GM13977 (cell line): ENCODE measurements around the gene VSTM5.

Source experiments
- DNase-seq: peaks from one replicate; pipeline ENCODE4 v3.0.0; 2012; ENCODE audit warnings: low spot score
- CTCF ChIP-seq: IDR thresholded peaks from 2 replicates; pipeline ENCODE4 v1.5.1; 2012; ENCODE audit warnings: mild to moderate bottlenecking, control low read depth; ENCODE audit not compliant: insufficient read depth; ENCODE audit errors: extremely low read depth, missing control alignments
- in situ Hi-C: fragments of 300-500 bp; cut with MboI; formaldehyde crosslinking; loops from one replicate; pipeline ENCODE4 v1.12.0; 2022; ENCODE audit warnings: low sequenced_read_pairs, low pct_unique_long_range_greater_than_20kb, mixed read lengths, inconsistent platforms; ENCODE audit not compliant: unreplicated experiment

The VSTM5 gene

GRCh38 chr11:93772123-93772522, 78.3 kb downstream of the VSTM5 start:
- in situ Hi-C loops = no loop called here

GRCh38 chr11:93770160-93770559, 80.3 kb downstream of the VSTM5 start:
- no peak for DNase-seq
- in situ Hi-C loops = no loop called here
- TF ChIP-seq CTCF = no peak

More at GRCh38 chr11:93772123-93772522, 78.3 kb downstream of the VSTM5 start:
- no peak for TF ChIP-seq CTCF
- no peak for DNase-seq
